Ishikawa (cell line): ENCODE data around the gene RGS7.

ENCODE experiments used
- CEBPB ChIP-seq: IDR thresholded peaks from 2 replicates; pipeline ENCODE4 v1.6.1; 2012
- EP300 ChIP-seq: IDR thresholded peaks from 2 replicates; pipeline ENCODE4 v1.6.1; 2012; ENCODE audit warnings: borderline replicate concordance
- FOXM1 ChIP-seq: IDR thresholded peaks from 2 replicates; pipeline ENCODE4 v1.6.1; 2012; ENCODE audit warnings: low read depth, borderline replicate concordance
- TCF12 ChIP-seq: IDR thresholded peaks from 2 replicates; pipeline ENCODE4 v1.6.1; 2012; ENCODE audit warnings: low read depth
- YY1 ChIP-seq: IDR thresholded peaks from 2 replicates; pipeline ENCODE4 v1.6.1; 2012; ENCODE audit warnings: low read depth
- ZBTB7A ChIP-seq: IDR thresholded peaks from 2 replicates; pipeline ENCODE4 v1.6.1; 2012; ENCODE audit warnings: low read depth
- TF ChIP-seq, protein P1 (sequence below): IDR thresholded peaks from 2 replicates; pipeline ENCODE4 v1.6.1; 2012

DNA sequence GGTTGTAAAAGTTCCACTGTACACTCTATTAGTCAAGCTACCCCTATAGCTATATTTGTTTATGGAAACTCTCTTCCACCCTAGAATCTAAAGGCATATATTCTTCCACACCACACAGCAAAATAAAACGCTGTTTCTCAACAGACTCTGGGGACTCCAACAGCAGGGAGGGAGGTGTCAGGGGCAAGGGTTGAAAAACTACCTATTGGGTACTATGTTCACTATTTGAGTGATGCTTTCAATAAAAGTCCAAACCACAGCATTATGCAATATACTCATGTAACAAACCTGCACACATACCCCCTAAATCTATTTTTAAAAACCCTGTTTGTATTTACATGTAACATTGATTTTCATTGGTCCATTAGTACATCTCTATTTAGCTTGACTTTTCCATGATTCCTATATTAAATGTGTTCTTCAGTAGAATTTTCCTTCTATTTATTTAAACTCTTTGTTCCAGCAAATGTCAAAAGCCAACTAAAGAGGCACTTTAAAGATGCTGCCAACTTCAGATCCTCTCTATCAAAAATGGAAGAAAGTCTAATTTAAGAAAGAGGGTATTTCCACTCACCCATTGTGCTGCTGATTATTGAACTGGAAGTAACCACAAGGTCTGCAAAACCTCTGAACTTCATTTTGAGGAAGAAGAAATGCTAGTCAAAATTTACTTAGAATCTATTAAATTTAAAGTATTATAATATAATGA is 26.2 kb downstream of the RGS7 start:
- no peak for TF ChIP-seq EP300
- no peak for TF ChIP-seq ZBTB7A
- TF ChIP-seq, protein P1, sequence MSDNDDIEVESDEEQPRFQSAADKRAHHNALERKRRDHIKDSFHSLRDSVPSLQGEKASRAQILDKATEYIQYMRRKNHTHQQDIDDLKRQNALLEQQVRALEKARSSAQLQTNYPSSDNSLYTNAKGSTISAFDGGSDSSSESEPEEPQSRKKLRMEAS = no peak
- no peak for TF ChIP-seq CEBPB
- no peak for TF ChIP-seq FOXM1
- TF ChIP-seq YY1 = no peak
- no peak for TF ChIP-seq TCF12
